ENCODE results near the gene MYOZ3. TPM values are rescaled to one million over a fixed set of nuclear protein-coding genes. Genes with fewer than 3 reads are reported as not detected.

Gene MYOZ3
- total and polyA plus RNA-seq, 2 donors (not counting 1 experiment from before 2014, with no cell fraction given): 0.04 TPM; not detected in 1

DNA sequence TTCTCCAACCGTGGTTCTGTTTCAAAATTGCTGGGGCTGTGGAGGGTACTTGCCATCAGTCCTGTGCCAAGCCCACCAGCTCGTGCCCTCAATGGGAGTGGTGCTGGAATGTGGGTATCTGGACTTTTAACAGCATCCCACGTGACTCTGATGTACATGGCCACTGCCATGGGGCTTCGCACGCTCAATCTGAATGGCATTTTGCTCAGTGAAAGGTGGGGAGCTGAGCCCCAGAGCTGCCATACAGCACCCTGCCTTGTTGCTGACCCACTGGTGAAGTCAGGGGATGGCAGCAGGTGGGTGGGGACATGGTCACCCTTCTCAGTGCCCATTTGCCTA lies 37.2 kb upstream of the MYOZ3 start:
- no peaks in the 10 kb centered on the region for H3K9me3 Mint-ChIP-seq (ENCODE audit: insufficient read depth)
- POLR2A ChIA-PET: no interaction called here
- intact Hi-C loops (cut with micrococcal nuclease): loop anchor here (1.0 to 10.0 kb wide), 2 partner anchors 62 to 169 kb away; no protein-coding TSS in a partner anchor

More for the DNA sequence above, 37.2 kb upstream of the MYOZ3 start:
- ATAC-seq (ENCODE audit: low read depth) (no peak), DNase-seq (no peak)
- CTCF ChIA-PET: no interaction called here
- H2AFZ ChIP-seq (ENCODE audit: insufficient read depth, low read depth, low read length, poor library complexity, severe bottlenecking): peak overlapping the region; percentile 53
- no peaks in the 10 kb centered on the region for H3K9me3 ChIP-seq (ENCODE audit: control extremely low read depth in 1 of 3, control insufficient read depth in 2 of 3, insufficient read depth in 1 of 3, low read length in 2 of 3)
- WGBS (ENCODE audit: insufficient coverage): 61% methylated on average over 5 of the region's 5 CpGs
- TF ChIP-seq, protein P1, sequence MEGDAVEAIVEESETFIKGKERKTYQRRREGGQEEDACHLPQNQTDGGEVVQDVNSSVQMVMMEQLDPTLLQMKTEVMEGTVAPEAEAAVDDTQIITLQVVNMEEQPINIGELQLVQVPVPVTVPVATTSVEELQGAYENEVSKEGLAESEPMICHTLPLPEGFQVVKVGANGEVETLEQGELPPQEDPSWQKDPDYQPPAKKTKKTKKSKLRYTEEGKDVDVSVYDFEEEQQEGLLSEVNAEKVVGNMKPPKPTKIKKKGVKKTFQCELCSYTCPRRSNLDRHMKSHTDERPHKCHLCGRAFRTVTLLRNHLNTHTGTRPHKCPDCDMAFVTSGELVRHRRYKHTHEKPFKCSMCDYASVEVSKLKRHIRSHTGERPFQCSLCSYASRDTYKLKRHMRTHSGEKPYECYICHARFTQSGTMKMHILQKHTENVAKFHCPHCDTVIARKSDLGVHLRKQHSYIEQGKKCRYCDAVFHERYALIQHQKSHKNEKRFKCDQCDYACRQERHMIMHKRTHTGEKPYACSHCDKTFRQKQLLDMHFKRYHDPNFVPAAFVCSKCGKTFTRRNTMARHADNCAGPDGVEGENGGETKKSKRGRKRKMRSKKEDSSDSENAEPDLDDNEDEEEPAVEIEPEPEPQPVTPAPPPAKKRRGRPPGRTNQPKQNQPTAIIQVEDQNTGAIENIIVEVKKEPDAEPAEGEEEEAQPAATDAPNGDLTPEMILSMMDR (IDR thresholded peaks at IDR 0.05): no peak
- TF ChIP-seq EZH2 (IDR thresholded peaks at IDR 0.05; ENCODE audit: borderline replicate concordance, insufficient read depth, low read depth, low read length, poor library complexity, severe bottlenecking): no peak
- peaks cover 45 to 48% of the 10 kb centered on the region in 2 donors for H3K4me1 ChIP-seq (ENCODE audit: control insufficient read depth in 2 of 2, insufficient read depth in 2 of 2, low read length in 2 of 2)
- Mint-ChIP-seq H3K27ac (peak overlapping the region; percentile 78), H3K4me3 (peak overlapping the region; percentile 90), H3K27me3 (no peaks in the 10 kb centered on the region), H3K4me1 (peaks cover 49% of the 10 kb centered on the region)
- H3K27ac ChIP-seq (ENCODE audit: low read length in 2 of 2): no peak overlapping the region
- H3K27me3 ChIP-seq (replicated peaks in 1 of 4; ENCODE audit: control extremely low read depth in 1 of 4, control insufficient read depth in 3 of 4, insufficient read depth in 4 of 4, low read length in 3 of 4): no peaks in the 10 kb centered on the region
- peaks cover 0 to 3% of the 10 kb centered on the region in 2 experiments for H3K36me3 ChIP-seq (replicated peaks in 1 of 2; ENCODE audit: control extremely low read depth in 1 of 2, control insufficient read depth in 1 of 2, extremely low read depth in 1 of 2, insufficient read depth in 2 of 2, low read length in 1 of 2)
- peaks cover 11% of the 10 kb centered on the region for H4K20me1 ChIP-seq (ENCODE audit: control insufficient read depth, insufficient read depth, low read length, poor library complexity, severe bottlenecking)
- H3K4me3 ChIP-seq (ENCODE audit: control extremely low read depth in 1 of 5, extremely low read depth in 1 of 5, insufficient read depth in 1 of 5, low read depth in 2 of 5, low read length in 4 of 5): peak overlapping the region in 2 of 5 experiments; percentile 22 to 38
- H3K9ac ChIP-seq (ENCODE audit: low read length): peak overlapping the region; percentile 10
- peak overlapping the region; percentile 60 for H3K4me2 ChIP-seq (replicated peaks; ENCODE audit: low read depth, low read length, poor library complexity, severe bottlenecking)
- H3K79me2 ChIP-seq (ENCODE audit: control insufficient read depth, insufficient read depth, low read length): peaks cover 40% of the 10 kb centered on the region

All from B cell (primary cell).